HG03442 (cell line): ENCODE results near the gene PRSS3.
"Not testable (repeated sequence)": the region's sequence is repeated elsewhere in the genome, so short reads cannot be mapped to it uniquely, and the experiment has no call there.

Source experiments
- ATAC-seq: cut with Tn5 transposase; IDR thresholded peaks from one replicate; pipeline ENCODE4 v1.9.1; 2021; ENCODE audit warnings: mild to moderate bottlenecking, moderate library complexity; ENCODE audit not compliant: unreplicated experiment

Gene PRSS3

GRCh38 chr9:33785914-33786313 is 9.4 kb upstream of the PRSS3 start:
- ATAC-seq = no peak

GRCh38 chr9:33786681-33787080 is 8.7 kb upstream of the PRSS3 start:
- no peak for ATAC-seq

- ATAC-seq = no peak
Observed at GRCh38 chr9:33787839-33788238, 7.5 kb upstream of the PRSS3 start.

- not testable (repeated sequence) for ATAC-seq
Observed at GRCh38 chr9:33789429-33789828, 5.9 kb upstream of the PRSS3 start.

GRCh38 chr9:33791117-33791516 is 4.2 kb upstream of the PRSS3 start:
- no peak for ATAC-seq

- not testable (repeated sequence) for ATAC-seq
Observed at GRCh38 chr9:33793496-33793895, 1.9 kb upstream of the PRSS3 start.

- no peak for ATAC-seq
Observed at GRCh38 chr9:33794560-33794959, 801 bp upstream of the PRSS3 start.

- ATAC-seq = no peak
Observed at GRCh38 chr9:33795819-33796218, 458 bp downstream of the PRSS3 start.

- not testable (repeated sequence) for ATAC-seq
Observed at GRCh38 chr9:33796679-33797078, 1.3 kb downstream of the PRSS3 start.

- ATAC-seq = no peak
Observed at GRCh38 chr9:33797837-33798236, 2.5 kb downstream of the PRSS3 start.

- no peak for ATAC-seq
Observed at GRCh38 chr9:33798545-33798944, 3.2 kb downstream of the PRSS3 start.

- ATAC-seq = no peak
Observed at GRCh38 chr9:33799928-33800704, 4.8 kb downstream of the PRSS3 start.

GRCh38 chr9:33800886-33801285 is 5.5 kb downstream of the PRSS3 start:
- ATAC-seq = no peak

- ATAC-seq = not testable (repeated sequence)
Observed at GRCh38 chr9:33801943-33802500, 6.7 kb downstream of the PRSS3 start.

- ATAC-seq = not testable (repeated sequence)
Observed at GRCh38 chr9:33804196-33804595, 8.8 kb downstream of the PRSS3 start.

- not testable (repeated sequence) for ATAC-seq
Observed at GRCh38 chr9:33807156-33807555, 11.8 kb downstream of the PRSS3 start.

- not testable (repeated sequence) for ATAC-seq
Observed at GRCh38 chr9:33808979-33809322, 13.6 kb downstream of the PRSS3 start.

- ATAC-seq = no peak
Observed at GRCh38 chr9:33809506-33809905, 14.1 kb downstream of the PRSS3 start.

- ATAC-seq = no peak
Observed at GRCh38 chr9:33813712-33814641, 18.6 kb downstream of the PRSS3 start.

GRCh38 chr9:33815781-33816180 is 20.4 kb downstream of the PRSS3 start:
- ATAC-seq = no peak
